ENCODE data around the gene NXT1.
A peak's percentile ranks its signal among the peaks of the same experiment; 100 is the strongest.

NXT1 gene

DNA sequence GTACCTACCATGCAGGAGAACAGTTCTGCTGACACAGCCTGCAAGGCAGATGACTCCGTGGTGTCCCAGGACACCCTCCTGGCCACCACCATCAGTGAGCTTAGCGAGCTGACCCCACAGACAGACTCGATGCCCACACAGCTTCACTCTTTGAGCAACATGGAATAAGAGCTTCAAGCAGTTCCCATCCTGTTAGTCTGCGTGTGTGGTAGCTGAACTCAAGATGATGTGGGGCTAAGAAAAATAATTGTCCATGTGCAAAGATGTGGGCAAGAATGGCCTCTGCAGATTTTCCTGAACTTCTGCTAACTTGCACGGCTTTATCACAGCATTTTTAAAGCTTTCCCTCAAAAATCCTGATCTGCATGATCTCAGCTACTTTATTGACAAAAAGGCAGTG lies 19.7 kb downstream of the NXT1 start:
- H3K4me3 ChIP-seq: no peak overlapping the region
- peaks cover 91% of the 10 kb centered on the region for H3K36me3 ChIP-seq (replicated peaks)
- in situ Hi-C loops (cut with MboI; ENCODE audit: low sequenced_read_pairs): loop anchor here (25.0 kb wide), 1 partner anchor 1858 kb away; the partner anchor contains the start of gene NKX2-2
- no peak for DNase-seq (ENCODE audit: low spot score in 2 of 2)
- no peaks in the 10 kb centered on the region for H3K27me3 ChIP-seq (ENCODE audit: low read depth)
- H3K4me1 ChIP-seq: peaks cover 16% of the 10 kb centered on the region
- no peaks in the 10 kb centered on the region for H3K9me3 ChIP-seq

DNA sequence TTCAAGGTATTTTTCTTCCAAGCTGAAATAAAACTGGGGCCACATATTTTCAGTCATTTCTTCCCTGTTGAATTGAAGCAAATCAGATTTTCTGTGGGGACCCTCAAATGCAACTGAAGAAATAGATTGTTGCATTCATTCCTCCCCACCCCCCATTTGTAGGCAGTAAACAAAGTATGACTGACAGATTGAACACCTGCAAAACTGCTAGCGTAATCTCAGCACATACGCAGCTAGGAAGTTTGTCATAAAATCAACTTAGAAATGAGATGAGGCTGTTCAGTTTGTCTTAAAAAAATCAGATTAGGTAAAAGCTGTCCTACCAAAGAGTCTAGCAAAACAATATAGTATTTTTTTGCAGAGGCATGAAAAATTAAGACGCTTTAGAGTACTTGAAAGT lies 20.3 kb downstream of the NXT1 start:
- DNase-seq (ENCODE audit: low spot score in 2 of 2): no peak
- in situ Hi-C loops (cut with MboI; ENCODE audit: low sequenced_read_pairs): loop anchor here (25.0 kb wide), 1 partner anchor 1859 kb away; the partner anchor contains the start of gene NKX2-2
- Histone ChIP-seq H3K4me3 (no peak overlapping the region), H3K9me3 (no peaks in the 10 kb centered on the region), H3K36me3 (replicated peaks) (peaks cover 86% of the 10 kb centered on the region), H3K27me3 (ENCODE audit: low read depth) (no peaks in the 10 kb centered on the region), H3K4me1 (peaks cover 16% of the 10 kb centered on the region)

DNA sequence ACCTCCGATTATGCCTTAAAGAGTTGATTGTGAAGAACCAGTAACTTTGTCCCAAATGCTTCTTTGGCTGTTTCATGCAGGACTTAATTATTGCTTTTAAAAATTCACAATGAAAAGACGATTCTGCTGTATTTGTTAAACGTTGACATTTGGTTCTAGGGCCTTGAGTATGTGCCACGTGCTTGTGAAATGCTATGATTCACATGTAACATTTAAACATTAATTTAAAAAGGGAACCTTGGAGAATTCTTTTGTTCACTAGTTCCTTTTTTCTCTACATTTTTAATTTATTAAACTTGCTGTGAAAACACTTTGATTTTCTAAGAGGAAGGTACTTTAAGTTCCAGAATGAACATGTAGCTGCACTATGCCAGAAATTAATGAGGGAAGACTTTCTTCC lies 20.9 kb downstream of the NXT1 start:
- in situ Hi-C loops (cut with MboI; ENCODE audit: low sequenced_read_pairs): loop anchor here (25.0 kb wide), 1 partner anchor 1859 kb away; the partner anchor contains the start of gene NKX2-2
- DNase-seq (ENCODE audit: low spot score in 2 of 2): no peak
- no peaks in the 10 kb centered on the region for H3K9me3 ChIP-seq
- peaks cover 13% of the 10 kb centered on the region for H3K4me1 ChIP-seq
- H3K27me3 ChIP-seq (ENCODE audit: low read depth): no peaks in the 10 kb centered on the region
- no peak overlapping the region for H3K4me3 ChIP-seq
- H3K36me3 ChIP-seq (replicated peaks): peaks cover 87% of the 10 kb centered on the region

DNA sequence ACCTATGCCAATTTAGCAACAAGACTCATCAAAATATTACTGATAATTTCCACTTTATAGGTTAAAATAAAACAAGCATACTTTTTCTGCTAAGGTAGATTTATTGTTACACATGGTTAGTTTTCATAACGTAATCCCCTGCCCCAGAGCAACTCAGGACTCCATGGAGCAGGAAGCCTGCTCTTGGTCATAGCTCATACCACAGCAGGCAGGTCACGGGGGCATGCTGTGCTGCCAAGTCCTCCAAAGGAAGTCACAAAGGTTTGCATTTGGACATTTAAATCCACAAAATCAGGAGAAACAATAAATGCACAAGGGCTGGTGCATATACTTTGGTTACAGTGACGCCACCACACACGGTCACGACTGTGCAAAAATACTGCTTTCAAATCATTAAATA lies 23.9 kb downstream of the NXT1 start:
- Histone ChIP-seq H3K4me1 (no peaks in the 10 kb centered on the region), H3K36me3 (replicated peaks) (peaks cover 78% of the 10 kb centered on the region), H3K9me3 (no peaks in the 10 kb centered on the region), H3K4me3 (no peak overlapping the region), H3K27me3 (ENCODE audit: low read depth) (no peaks in the 10 kb centered on the region)
- in situ Hi-C loops (cut with MboI; ENCODE audit: low sequenced_read_pairs): loop anchor here (25.0 kb wide), 1 partner anchor 1862 kb away; the partner anchor contains the start of gene NKX2-2
- no peak for DNase-seq (ENCODE audit: low spot score in 2 of 2)

GRCh38 chr20:23375827-23376226 lies 25.2 kb downstream of the NXT1 start:
- Histone ChIP-seq H3K4me3 (no peak overlapping the region), H3K27me3 (ENCODE audit: low read depth) (no peaks in the 10 kb centered on the region), H3K9me3 (no peaks in the 10 kb centered on the region), H3K4me1 (no peaks in the 10 kb centered on the region), H3K36me3 (replicated peaks) (peaks cover 65% of the 10 kb centered on the region)
- in situ Hi-C loops (cut with MboI; ENCODE audit: low sequenced_read_pairs): no loop called here
- DNase-seq (ENCODE audit: low spot score in 2 of 2): no peak

GRCh38 chr20:23379772-23380171 lies 29.2 kb downstream of the NXT1 start:
- in situ Hi-C loops (cut with MboI; ENCODE audit: low sequenced_read_pairs): no loop called here
- no peaks in the 10 kb centered on the region; the same call in 1 of the 2 replicates for H3K9me3 ChIP-seq
- H3K36me3 ChIP-seq (replicated peaks): peaks cover 38% of the 10 kb centered on the region
- no peak overlapping the region for H3K4me3 ChIP-seq
- H3K4me1 ChIP-seq: no peaks in the 10 kb centered on the region
- DNase-seq (ENCODE audit: low spot score in 2 of 2): no peak
- no peaks in the 10 kb centered on the region for H3K27me3 ChIP-seq (ENCODE audit: low read depth)

DNA sequence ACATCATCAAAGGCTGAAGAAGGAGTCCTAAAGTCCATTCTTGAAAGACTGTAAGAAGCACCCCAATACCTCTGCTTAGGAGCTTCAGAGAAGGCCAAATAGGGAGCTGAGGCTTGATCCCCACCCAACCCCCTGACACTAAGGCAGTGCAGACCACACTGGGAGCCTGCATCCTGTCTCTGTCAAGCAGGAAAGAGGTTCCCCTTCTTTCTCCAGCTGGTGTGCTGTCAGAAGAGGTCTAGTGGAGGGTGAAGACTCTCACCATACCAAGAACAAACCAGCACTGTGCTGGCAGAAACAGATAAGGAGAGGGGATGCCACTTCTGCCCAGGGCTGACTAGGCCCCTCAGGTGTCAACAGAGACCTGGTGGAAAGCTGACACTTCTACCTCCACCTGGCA lies 31.3 kb downstream of the NXT1 start:
- Histone ChIP-seq H3K4me3 (no peak overlapping the region), H3K27me3 (ENCODE audit: low read depth) (no peaks in the 10 kb centered on the region), H3K36me3 (replicated peaks) (peaks cover 26% of the 10 kb centered on the region), H3K9me3 (no peaks in the 10 kb centered on the region; the same call in 1 of the 2 replicates), H3K4me1 (no peaks in the 10 kb centered on the region)
- in situ Hi-C loops (cut with MboI; ENCODE audit: low sequenced_read_pairs): no loop called here
- DNase-seq (ENCODE audit: low spot score in 2 of 2): no peak

GRCh38 chr20:23386304-23387117 lies 35.9 kb downstream of the NXT1 start:
- in situ Hi-C loops (cut with MboI; ENCODE audit: low sequenced_read_pairs): no loop called here
- H3K4me3 ChIP-seq: no peak overlapping the region
- no peak for DNase-seq (ENCODE audit: low spot score in 2 of 2)
- peaks cover 32% of the 10 kb centered on the region for H3K36me3 ChIP-seq (replicated peaks)
- H3K9me3 ChIP-seq: no peaks in the 10 kb centered on the region; the same call in 1 of the 2 replicates
- peaks cover 2% of the 10 kb centered on the region for H3K4me1 ChIP-seq
- no peaks in the 10 kb centered on the region for H3K27me3 ChIP-seq (ENCODE audit: low read depth)

GRCh38 chr20:23387118-23387443 lies 36.5 kb downstream of the NXT1 start:
- Histone ChIP-seq H3K27me3 (ENCODE audit: low read depth) (no peaks in the 10 kb centered on the region), H3K9me3 (no peaks in the 10 kb centered on the region; the same call in 1 of the 2 replicates), H3K36me3 (replicated peaks) (peaks cover 32% of the 10 kb centered on the region), H3K4me1 (peaks cover 8% of the 10 kb centered on the region), H3K4me3 (no peak overlapping the region)
- no peak for DNase-seq (ENCODE audit: low spot score in 2 of 2)
- in situ Hi-C loops (cut with MboI; ENCODE audit: low sequenced_read_pairs): no loop called here

DNA sequence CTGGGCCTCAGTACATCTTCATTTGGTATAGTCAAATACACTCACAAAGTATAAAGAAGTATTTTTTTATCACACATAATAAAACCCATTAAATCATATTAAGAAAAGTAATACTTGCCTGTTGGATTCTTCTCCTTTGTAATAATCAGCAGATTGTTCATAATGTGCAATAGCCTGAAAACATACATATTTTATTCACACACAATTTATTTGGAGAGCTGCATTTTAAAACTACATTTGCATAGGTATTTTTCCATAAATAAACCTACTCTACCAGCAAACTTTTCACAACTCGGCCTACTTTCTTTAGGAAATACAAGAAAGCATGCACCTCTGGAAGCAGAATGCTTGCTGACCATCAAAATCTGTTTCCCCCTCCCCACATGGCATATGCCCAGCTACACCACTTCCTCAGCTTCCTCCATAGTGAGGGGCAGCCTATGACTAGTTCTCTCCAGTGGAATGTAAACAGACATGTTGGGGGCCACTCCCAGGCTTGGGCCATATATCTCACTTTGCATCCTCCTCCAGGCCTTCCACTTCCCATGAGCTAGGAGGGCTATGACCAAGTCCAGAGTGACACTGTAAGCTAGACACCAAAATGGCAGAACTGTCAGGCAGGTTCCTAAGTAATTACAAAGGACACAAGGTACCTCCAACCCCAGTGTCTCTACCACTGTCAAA lies 39.6 kb downstream of the NXT1 start:
- DNase-seq (ENCODE audit: low spot score in 2 of 2): no peak
- no peaks in the 10 kb centered on the region for H3K27me3 ChIP-seq (ENCODE audit: low read depth)
- H3K4me1 ChIP-seq: peaks cover 10% of the 10 kb centered on the region
- no peaks in the 10 kb centered on the region for H3K9me3 ChIP-seq
- in situ Hi-C loops (cut with MboI; ENCODE audit: low sequenced_read_pairs): no loop called here
- no peak overlapping the region for H3K4me3 ChIP-seq
- peaks cover 45% of the 10 kb centered on the region for H3K36me3 ChIP-seq (replicated peaks)

DNA sequence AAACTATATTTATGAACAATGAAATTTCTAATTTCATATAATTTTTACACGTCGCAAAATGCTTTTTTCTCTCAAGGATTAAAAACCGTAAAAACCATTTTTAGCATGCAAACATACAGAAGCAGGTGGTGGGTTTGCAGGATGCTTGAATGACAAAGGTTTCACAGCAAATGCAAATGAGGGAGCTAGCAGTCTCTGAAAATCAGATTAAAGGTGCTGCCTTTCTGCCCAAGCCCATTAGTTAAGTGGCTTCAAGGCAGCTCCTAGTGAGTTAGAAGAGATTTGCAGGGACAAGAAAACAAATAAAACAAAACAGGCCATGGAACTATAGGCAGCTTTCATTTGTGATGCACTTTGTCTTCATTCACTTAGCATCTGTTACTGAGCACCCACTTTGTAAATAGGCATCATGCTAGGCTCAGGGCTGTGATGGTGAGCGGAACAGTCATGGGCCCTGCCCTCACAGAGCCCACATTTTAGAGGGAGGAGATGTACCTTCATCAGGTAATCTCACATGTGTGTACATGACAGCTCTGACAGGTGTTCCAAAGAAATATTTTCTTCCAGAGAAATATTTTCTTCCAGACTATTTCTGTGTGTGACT lies 41.2 kb downstream of the NXT1 start:
- DNase-seq (ENCODE audit: low spot score in 2 of 2): peak; percentile 42 to 54
- Histone ChIP-seq H3K36me3 (replicated peaks) (peaks cover 52% of the 10 kb centered on the region), H3K27me3 (ENCODE audit: low read depth) (no peaks in the 10 kb centered on the region), H3K4me3 (no peak overlapping the region), H3K4me1 (peaks cover 10% of the 10 kb centered on the region), H3K9me3 (no peaks in the 10 kb centered on the region)
- in situ Hi-C loops (cut with MboI; ENCODE audit: low sequenced_read_pairs): no loop called here

DNA sequence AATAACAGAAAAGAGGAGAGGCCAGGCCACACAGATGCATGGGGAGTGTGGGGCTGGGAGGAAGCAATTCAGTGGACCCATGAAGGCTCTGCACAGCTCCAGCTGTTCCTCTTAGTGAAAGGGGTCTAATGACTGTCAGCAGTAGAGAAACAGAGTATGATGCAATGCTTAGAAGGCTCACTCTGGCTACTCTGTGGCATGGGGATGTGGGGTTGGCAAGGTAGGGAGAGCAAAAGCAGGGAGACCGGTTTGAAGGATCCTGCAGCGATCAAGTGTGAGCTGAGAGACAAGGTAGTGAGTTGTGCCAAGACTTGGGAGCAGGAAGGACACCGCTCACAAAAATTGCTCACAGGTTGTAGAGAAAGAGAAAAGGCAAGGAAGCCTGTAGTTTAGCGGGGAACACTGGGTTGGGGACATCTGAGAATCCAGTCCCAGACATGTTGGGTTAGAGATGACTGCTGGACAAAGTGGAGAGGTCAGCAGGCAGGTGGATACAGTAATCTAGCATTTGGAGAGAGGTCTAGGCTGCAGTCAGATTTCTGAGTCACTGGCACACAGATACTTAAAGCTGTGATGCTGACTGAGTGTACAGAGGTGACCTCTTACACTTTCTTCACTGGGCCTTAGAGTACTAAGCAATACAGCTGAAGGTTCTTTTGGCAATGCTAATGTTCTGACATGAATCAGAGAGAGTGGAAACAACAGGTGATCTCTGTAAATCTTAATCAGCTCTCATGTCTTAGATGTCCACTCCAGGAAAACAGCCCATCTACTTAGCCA lies 43.6 kb downstream of the NXT1 start:
- peaks cover 43% of the 10 kb centered on the region for H3K36me3 ChIP-seq (replicated peaks)
- H3K4me1 ChIP-seq: peaks cover 10% of the 10 kb centered on the region
- H3K9me3 ChIP-seq: no peaks in the 10 kb centered on the region
- no peak for DNase-seq (ENCODE audit: low spot score in 2 of 2)
- H3K27me3 ChIP-seq (ENCODE audit: low read depth): no peaks in the 10 kb centered on the region
- H3K4me3 ChIP-seq: no peak overlapping the region
- in situ Hi-C loops (cut with MboI; ENCODE audit: low sequenced_read_pairs): no loop called here

DNA sequence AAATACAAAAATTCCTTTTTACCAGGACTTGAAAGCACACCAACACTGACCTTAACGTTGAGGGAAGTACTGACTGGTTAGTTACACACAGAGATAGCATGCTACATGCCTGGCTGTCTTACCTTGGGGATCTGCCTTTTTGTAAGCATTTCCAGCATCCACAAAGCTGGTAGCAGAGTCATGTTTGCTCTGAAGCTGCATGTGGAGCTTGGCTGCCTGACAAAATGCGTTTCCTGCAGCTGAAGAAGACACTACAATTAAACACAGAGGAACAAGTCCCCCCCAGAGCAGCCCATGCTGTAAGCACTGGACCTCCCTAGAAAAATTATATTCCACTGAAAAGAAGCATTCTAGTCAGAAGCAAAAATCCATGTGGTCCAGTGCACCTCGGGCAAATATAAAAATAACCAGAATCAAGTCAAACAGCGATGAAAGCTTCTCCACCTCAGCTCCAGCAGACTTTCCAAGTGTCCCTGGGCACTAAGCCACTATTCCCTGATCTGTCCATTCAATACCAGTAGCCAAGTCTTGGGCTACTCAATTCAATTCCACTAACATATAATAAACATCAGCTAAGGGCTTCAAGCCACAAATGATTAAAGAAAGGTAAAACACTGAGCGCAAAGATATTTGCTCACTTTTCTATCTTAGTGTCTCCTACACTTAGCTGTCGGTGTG lies 46.5 kb downstream of the NXT1 start:
- in situ Hi-C loops (cut with MboI; ENCODE audit: low sequenced_read_pairs): no loop called here
- Histone ChIP-seq H3K4me1 (peaks cover 2% of the 10 kb centered on the region), H3K4me3 (no peak overlapping the region), H3K9me3 (no peaks in the 10 kb centered on the region), H3K36me3 (replicated peaks) (peaks cover 35% of the 10 kb centered on the region), H3K27me3 (ENCODE audit: low read depth) (no peaks in the 10 kb centered on the region)
- DNase-seq (ENCODE audit: low spot score in 2 of 2): no peak

Data from HAP-1 (cell line).